ENCODE data around the gene SLC30A7.
"Not testable (repeated sequence)": the region's sequence is repeated elsewhere in the genome, so short reads cannot be mapped to it uniquely, and the experiment has no call there.

SLC30A7 gene

GRCh38 chr1:100874433-100874832 lies 21.5 kb upstream of the SLC30A7 start:
- H3K4me3 ChIP-seq (ENCODE audit: low read depth, low read length): no peak overlapping the region
- TF ChIP-seq CTCF (IDR thresholded peaks at IDR 0.05; ENCODE audit: insufficient read depth, low read depth, low read length, missing control alignments): no peak
- DNase-seq (ENCODE audit: low read depth): no peak

- no peak for DNase-seq (ENCODE audit: low read depth)
- TF ChIP-seq CTCF (IDR thresholded peaks at IDR 0.05; ENCODE audit: insufficient read depth, low read depth, low read length, missing control alignments): no peak
- no peak overlapping the region for H3K4me3 ChIP-seq (ENCODE audit: low read depth, low read length)
These were observed 20.7 kb upstream of the SLC30A7 start for GRCh38 chr1:100875228-100875627.

GRCh38 chr1:100876291-100876690 lies 19.6 kb upstream of the SLC30A7 start:
- DNase-seq (ENCODE audit: low read depth): no peak
- TF ChIP-seq CTCF (IDR thresholded peaks at IDR 0.05; ENCODE audit: insufficient read depth, low read depth, low read length, missing control alignments): no peak
- H3K4me3 ChIP-seq (ENCODE audit: low read depth, low read length): no peak overlapping the region

GRCh38 chr1:100879422-100879821 lies 16.5 kb upstream of the SLC30A7 start:
- no peak for TF ChIP-seq CTCF (IDR thresholded peaks at IDR 0.05; ENCODE audit: insufficient read depth, low read depth, low read length, missing control alignments)
- no peak overlapping the region for H3K4me3 ChIP-seq (ENCODE audit: low read depth, low read length)
- DNase-seq (ENCODE audit: low read depth): no peak

GRCh38 chr1:100881687-100882086 lies 14.2 kb upstream of the SLC30A7 start:
- no peak for TF ChIP-seq CTCF (IDR thresholded peaks at IDR 0.05; ENCODE audit: insufficient read depth, low read depth, low read length, missing control alignments)
- no peak for DNase-seq (ENCODE audit: low read depth)
- H3K4me3 ChIP-seq (ENCODE audit: low read depth, low read length): no peak overlapping the region

DNA sequence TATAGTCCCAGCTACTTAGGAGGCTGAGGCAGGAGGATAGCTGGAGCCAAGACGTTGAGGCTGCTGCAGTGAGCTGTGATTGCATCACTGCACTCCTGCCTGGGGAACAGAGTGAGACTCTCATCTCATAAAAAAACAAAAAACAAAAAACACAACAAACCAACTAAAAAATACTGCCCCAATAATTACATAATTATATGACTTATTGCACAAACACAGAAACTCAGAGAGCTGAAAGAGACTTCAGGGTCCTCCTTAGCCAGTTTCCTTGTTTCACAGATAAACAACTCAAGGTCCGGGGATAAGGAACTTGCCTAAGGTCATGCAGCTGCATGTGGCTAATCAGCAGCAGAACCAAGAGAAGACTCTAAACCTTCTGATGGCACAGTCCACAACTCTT lies 13.2 kb upstream of the SLC30A7 start:
- no peak for TF ChIP-seq CTCF (IDR thresholded peaks at IDR 0.05; ENCODE audit: insufficient read depth, low read depth, low read length, missing control alignments)
- DNase-seq (ENCODE audit: low read depth): no peak
- H3K4me3 ChIP-seq (ENCODE audit: low read depth, low read length): no peak overlapping the region

DNA sequence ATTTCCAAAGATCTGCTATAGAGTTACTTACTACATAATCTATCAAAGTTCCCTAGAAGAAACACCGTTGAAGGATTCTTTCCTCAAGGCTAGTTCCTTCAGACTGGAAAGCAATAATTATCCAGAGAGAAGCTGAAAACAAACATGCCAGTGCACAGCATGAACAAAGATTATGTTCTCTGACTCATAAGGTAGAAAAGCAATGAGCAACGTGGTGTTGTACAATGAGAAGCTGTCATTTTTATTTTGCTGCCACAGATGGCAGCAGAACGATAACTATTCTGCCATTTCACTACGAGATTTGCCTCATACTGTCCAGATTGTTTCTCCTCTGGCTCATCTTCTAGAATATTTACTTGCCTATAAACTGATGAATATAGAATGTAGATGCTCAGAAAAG lies 11.9 kb upstream of the SLC30A7 start:
- no peak overlapping the region for H3K4me3 ChIP-seq (ENCODE audit: low read depth, low read length)
- no peak for TF ChIP-seq CTCF (IDR thresholded peaks at IDR 0.05; ENCODE audit: insufficient read depth, low read depth, low read length, missing control alignments)
- DNase-seq (ENCODE audit: low read depth): no peak

DNA sequence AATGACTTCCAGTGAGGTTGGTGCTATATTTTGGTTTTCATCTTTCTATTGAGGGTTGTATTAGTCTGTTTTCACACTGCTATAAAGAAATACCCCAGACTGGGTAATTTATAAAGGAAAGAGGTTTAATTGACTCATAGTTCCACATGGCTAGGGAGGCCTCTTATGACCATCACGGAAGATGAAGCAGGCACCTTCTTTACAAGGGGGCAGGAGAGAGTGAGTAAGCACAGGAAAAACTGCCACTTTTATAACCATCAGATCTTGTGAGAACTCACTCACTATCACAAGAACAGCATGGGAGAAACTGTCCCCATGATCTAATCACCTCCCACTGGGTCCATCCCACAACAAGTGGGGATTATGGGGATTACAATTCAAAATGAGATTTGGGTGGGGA lies 6.9 kb upstream of the SLC30A7 start:
- H3K4me3 ChIP-seq (ENCODE audit: low read depth, low read length): not testable (repeated sequence)

DNA sequence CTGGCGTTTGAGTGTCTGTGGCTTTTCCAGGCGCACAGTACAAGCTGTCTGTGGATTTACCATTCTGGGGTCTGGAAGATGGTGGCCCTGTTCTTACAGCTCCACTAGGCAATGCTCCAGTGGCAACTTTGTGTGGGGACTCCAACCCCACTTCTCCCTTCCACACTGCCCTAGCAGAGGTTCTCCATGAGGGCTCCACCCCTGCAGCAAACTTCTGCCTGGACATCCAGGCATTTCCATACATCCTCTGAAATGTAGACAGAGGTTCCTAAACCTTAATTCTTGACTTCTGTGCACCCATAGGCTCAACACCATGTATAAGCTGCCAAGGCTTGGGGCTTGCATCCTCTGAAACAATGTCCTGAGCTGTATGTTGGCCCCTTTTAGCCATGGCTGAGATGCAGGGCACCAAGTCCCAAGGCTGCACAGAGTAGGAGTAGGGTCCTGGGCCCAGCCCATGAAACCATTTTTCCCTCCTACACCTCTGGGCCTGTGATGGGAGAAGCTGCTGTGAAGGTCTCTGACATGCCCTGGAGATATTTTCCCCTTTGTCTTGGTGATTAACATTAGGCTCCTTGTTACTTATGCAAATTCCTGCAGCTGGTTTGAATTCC lies 5.9 kb upstream of the SLC30A7 start:
- H3K4me3 ChIP-seq (ENCODE audit: low read depth, low read length); DNase-seq (ENCODE audit: low read depth): not testable (repeated sequence)

More for the DNA sequence above, 6.9 kb upstream of the SLC30A7 start:
- DNase-seq (ENCODE audit: low read depth): not testable (repeated sequence)

Data from GM12865 (cell line).